ENCODE measurements around the gene CLDN5. TPM values are rescaled to one million over a fixed set of nuclear protein-coding genes. Genes with fewer than 3 reads are reported as not detected.
A peak's percentile ranks its signal among the peaks of the same experiment; 100 is the strongest.

Gene CLDN5
- total and polyA plus RNA-seq, 2 of the 4 experiments (the other 2 are of a cell fraction) = 0.18 to 0.21 TPM

DNA sequence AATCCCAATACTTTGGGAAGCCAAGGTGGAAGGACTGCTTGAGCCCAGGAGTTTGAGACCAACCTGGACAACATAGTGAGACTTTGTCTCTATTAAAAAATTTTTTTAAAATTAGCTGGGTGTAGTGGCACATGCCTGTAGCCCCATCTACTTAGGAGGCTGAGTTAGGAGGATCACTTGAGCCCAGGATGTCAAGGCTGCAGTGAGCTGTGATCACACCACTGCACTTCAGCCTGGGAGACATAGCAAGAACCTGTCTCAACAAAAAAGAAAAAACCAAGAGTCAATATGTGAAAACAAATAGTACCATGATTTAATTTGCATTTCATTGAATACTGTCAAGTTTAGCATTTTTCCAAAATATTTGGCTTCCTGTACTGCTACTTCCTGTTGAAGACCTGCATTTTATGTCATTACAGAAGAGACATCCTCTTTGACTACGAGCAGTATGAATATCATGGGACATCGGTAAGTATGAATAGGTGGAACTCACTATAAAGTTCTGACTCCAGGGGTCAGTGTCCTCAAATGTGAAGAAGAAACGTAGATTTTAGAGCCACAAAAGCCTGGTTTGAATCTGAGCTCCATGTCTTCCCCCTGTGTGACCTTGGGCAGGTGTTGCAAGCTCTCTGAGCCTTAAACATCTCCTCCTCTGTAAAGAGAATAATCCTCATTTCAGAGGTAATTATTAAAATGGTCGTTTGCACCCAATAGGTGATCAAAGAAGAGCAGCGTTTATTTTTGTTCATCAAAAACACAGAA is 28.5 kb downstream of the CLDN5 start:
- BruUV-seq (replicated peaks) = no TSS peak
- Histone ChIP-seq H3K4me2 (ENCODE audit: low read depth, low read length) (no peak overlapping the region), H3K9ac (ENCODE audit: low read depth, low read length) (no peak overlapping the region), H2AK9ac (replicated peaks; ENCODE audit: low read depth, low read length, poor library complexity) (no peak overlapping the region), H3K36me3 (ENCODE audit: control insufficient read depth, insufficient read depth, low read length) (peaks cover 4% of the 10 kb centered on the region), H2BK5ac (ENCODE audit: low read depth, low read length, poor library complexity, severe bottlenecking) (no peak overlapping the region), H3K27ac (ENCODE audit: insufficient read depth, low read length) (no peak overlapping the region), H3K14ac (replicated peaks; ENCODE audit: low read depth, low read length) (no peak overlapping the region), H3K56ac (ENCODE audit: extremely low read depth, insufficient read depth, low read length) (no peak overlapping the region), H4K20me1 (ENCODE audit: insufficient read depth, low read length) (no peaks in the 10 kb centered on the region), H4K5ac (ENCODE audit: low read depth, low read length) (no peak overlapping the region), H2BK15ac (ENCODE audit: low read depth, low read length) (no peak overlapping the region), H2BK120ac (ENCODE audit: low read depth, low read length) (no peak overlapping the region), H2AFZ (replicated peaks; ENCODE audit: low read length, poor library complexity) (no peak overlapping the region), H4K8ac (ENCODE audit: low read depth in 2 of 2, low read length in 2 of 2) (no peak overlapping the region), H3K9me1 (ENCODE audit: insufficient read depth, low read length) (peaks cover 4% of the 10 kb centered on the region; the same call in 1 of the 2 replicates), H3K9me3 (ENCODE audit: control insufficient read depth, insufficient read depth, low read length) (no peaks in the 10 kb centered on the region), H3K23ac (ENCODE audit: low read depth, low read length) (no peak overlapping the region), H4K91ac (ENCODE audit: insufficient read depth, low read depth, low read length) (no peak overlapping the region), H3K4me3 (ENCODE audit: insufficient read depth, low read depth, low read length) (no peak overlapping the region), H3K4me1 (ENCODE audit: control insufficient read depth, insufficient read depth, low read length) (peaks cover 3% of the 10 kb centered on the region), H3K27me3 (ENCODE audit: control insufficient read depth, insufficient read depth, low read length) (no peaks in the 10 kb centered on the region), H3K4ac (ENCODE audit: low read depth, low read length) (no peak overlapping the region), H3K79me1 (ENCODE audit: low read depth in 1 of 2, low read length in 2 of 2) (no peaks in the 10 kb centered on the region), H2BK20ac (ENCODE audit: low read depth, low read length) (no peak overlapping the region), H2AK5ac (ENCODE audit: low read depth, low read length) (no peak overlapping the region), H3K18ac (ENCODE audit: low read depth, low read length) (no peak overlapping the region)
- DNase-seq (peak; percentile 50), ATAC-seq (ENCODE audit: low read depth) (no peak)
- in situ Hi-C loops (cut with MboI; ENCODE audit: low sequenced_read_pairs) = no loop called here
- no CpG with 5 or more reads among the region's 5 CpGs for WGBS, 2 experiments (ENCODE audit: extremely low coverage in 2 of 2, insufficient read length in 1 of 2)
- POLR2A ChIA-PET (ENCODE audit: unreplicated experiment) = no interaction called here
- intact Hi-C loops (cut with micrococcal nuclease) = loop anchor here (1.0 kb wide), 1 partner anchor 135 kb away; no protein-coding TSS in a partner anchor
- CTCF ChIA-PET = interaction anchor here (0.6 to 0.7 kb wide), 3 partner anchors 120 to 135 kb away, joined by 3 to 4 read pairs (median 3); no protein-coding TSS in a partner anchor
- dilution Hi-C loops (cut with HindIII; ENCODE audit: low sequenced_read_pairs, unreplicated experiment) = no loop called here
- TF ChIP-seq NFE2L2 (IDR thresholded peaks at IDR 0.05; ENCODE audit: low read depth, low read length) (no peak), SMC3 (IDR thresholded peaks at IDR 0.05; ENCODE audit: low read depth, low read length) (peak; percentile 39; the same call in 1 of the 2 replicates), RCOR1 (IDR thresholded peaks at IDR 0.05; ENCODE audit: insufficient replicate concordance, low read length) (no peak), CEBPB (IDR thresholded peaks at IDR 0.05; ENCODE audit: low read depth, low read length) (no peak), POLR2A (IDR thresholded peaks at IDR 0.05; ENCODE audit: low read depth, low read length) (no peak), CHD1 (IDR thresholded peaks at IDR 0.05; ENCODE audit: low read depth, low read length) (no peak), RAD21 (IDR thresholded peaks at IDR 0.05; ENCODE audit: low read length) (peak; percentile 39), FOS (IDR thresholded peaks at IDR 0.05; ENCODE audit: low read depth, low read length) (no peak), MAZ (IDR thresholded peaks at IDR 0.05; ENCODE audit: borderline replicate concordance, low read depth, low read length) (no peak), MAFK (IDR thresholded peaks at IDR 0.05; ENCODE audit: low read depth, low read length) (no peak)
- TF ChIP-seq, protein P1, sequence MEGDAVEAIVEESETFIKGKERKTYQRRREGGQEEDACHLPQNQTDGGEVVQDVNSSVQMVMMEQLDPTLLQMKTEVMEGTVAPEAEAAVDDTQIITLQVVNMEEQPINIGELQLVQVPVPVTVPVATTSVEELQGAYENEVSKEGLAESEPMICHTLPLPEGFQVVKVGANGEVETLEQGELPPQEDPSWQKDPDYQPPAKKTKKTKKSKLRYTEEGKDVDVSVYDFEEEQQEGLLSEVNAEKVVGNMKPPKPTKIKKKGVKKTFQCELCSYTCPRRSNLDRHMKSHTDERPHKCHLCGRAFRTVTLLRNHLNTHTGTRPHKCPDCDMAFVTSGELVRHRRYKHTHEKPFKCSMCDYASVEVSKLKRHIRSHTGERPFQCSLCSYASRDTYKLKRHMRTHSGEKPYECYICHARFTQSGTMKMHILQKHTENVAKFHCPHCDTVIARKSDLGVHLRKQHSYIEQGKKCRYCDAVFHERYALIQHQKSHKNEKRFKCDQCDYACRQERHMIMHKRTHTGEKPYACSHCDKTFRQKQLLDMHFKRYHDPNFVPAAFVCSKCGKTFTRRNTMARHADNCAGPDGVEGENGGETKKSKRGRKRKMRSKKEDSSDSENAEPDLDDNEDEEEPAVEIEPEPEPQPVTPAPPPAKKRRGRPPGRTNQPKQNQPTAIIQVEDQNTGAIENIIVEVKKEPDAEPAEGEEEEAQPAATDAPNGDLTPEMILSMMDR (conservative IDR thresholded peaks at IDR 0.05; ENCODE audit: low read depth, low read length) = 0 out of 2 replicates have a peak, but pooled peaks have one; percentile 26
